ENCODE data around the gene ADAM33.

Gene ADAM33

GRCh38 chr20:3707508-3707899 is 25.7 kb upstream of the ADAM33 start:
- DNase-seq: no peak

- DNase-seq: no peak
Measured at GRCh38 chr20:3706774-3707507, 25.1 kb upstream of the ADAM33 start.

GRCh38 chr20:3705970-3706739 is 24.3 kb upstream of the ADAM33 start:
- DNase-seq: no peak

GRCh38 chr20:3705491-3705969 is 23.7 kb upstream of the ADAM33 start:
- DNase-seq: no peak

GRCh38 chr20:3704087-3704486 is 22.3 kb upstream of the ADAM33 start:
- no peak for DNase-seq

- no peak for DNase-seq
Measured at GRCh38 chr20:3702611-3703391, 21.0 kb upstream of the ADAM33 start.

GRCh38 chr20:3701061-3701998 is 19.5 kb upstream of the ADAM33 start:
- DNase-seq: no peak

- DNase-seq: no peak
Measured at GRCh38 chr20:3699037-3699436, 17.2 kb upstream of the ADAM33 start.

GRCh38 chr20:3698591-3699001 is 16.8 kb upstream of the ADAM33 start:
- no peak for DNase-seq

- no peak for DNase-seq
Measured at GRCh38 chr20:3697588-3698305, 15.9 kb upstream of the ADAM33 start.

- no peak for DNase-seq
Measured at GRCh38 chr20:3696745-3697587, 15.2 kb upstream of the ADAM33 start.

- peak; percentile 29 for DNase-seq
Measured at GRCh38 chr20:3696200-3696599, 14.4 kb upstream of the ADAM33 start.

- no peak for DNase-seq
Measured at GRCh38 chr20:3694864-3695263, 13.1 kb upstream of the ADAM33 start.

GRCh38 chr20:3693376-3693775 is 11.6 kb upstream of the ADAM33 start:
- DNase-seq: no peak

- no peak for DNase-seq
Measured at GRCh38 chr20:3692706-3693294, 11.0 kb upstream of the ADAM33 start.

GRCh38 chr20:3691897-3692296 is 10.1 kb upstream of the ADAM33 start:
- DNase-seq: no peak

- DNase-seq: no peak
Measured at GRCh38 chr20:3691306-3691705, 9.5 kb upstream of the ADAM33 start.

- no peak for DNase-seq
Measured at GRCh38 chr20:3690413-3690812, 8.6 kb upstream of the ADAM33 start.

GRCh38 chr20:3689978-3690377 is 8.2 kb upstream of the ADAM33 start:
- DNase-seq: no peak

GRCh38 chr20:3687655-3688054 is 5.8 kb upstream of the ADAM33 start:
- DNase-seq: no peak
